ENCODE results near the gene RPS6KA3.
A peak's percentile ranks its signal among the peaks of the same experiment; 100 is the strongest.

Gene RPS6KA3

DNA sequence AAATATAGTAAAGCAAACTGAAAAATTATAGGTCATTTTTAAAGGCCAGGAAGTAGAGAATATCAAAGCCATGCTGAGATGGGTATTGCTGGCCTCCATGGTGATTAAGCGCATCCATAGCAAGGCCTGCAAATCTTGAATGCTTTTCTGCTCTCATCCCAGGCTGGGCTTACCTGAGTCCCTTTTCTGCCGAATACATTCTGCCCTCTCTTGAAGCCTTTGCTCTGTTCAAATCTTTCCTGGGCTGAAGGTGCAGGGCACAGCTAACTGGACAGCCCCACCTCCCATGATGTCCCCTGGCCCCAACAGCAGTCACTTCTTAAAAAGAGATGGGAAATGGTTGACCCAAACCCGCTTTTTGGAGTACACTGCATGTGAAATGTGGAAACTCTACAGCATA, 115.0 kb downstream of the RPS6KA3 start:
- Histone ChIP-seq H3K4me3 (ENCODE audit: insufficient read depth, low read depth, low read length) (no peak overlapping the region), H3K9me3 (ENCODE audit: control insufficient read depth, low read length) (no peaks in the 10 kb centered on the region), H3K36me3 (ENCODE audit: control insufficient read depth, insufficient read depth, low read length) (peaks cover 4% of the 10 kb centered on the region), H3K27ac (ENCODE audit: insufficient read depth, low read depth, low read length, poor library complexity, severe bottlenecking) (no peak overlapping the region), H3K4me1 (ENCODE audit: control insufficient read depth, insufficient read depth, low read length) (no peaks in the 10 kb centered on the region), H3K27me3 (ENCODE audit: control insufficient read depth, insufficient read depth, low read length, poor library complexity, severe bottlenecking) (no peaks in the 10 kb centered on the region)
- 95 to 100% methylated on average over 3 of the region's 3 CpGs for WGBS, 2 experiments

DNA sequence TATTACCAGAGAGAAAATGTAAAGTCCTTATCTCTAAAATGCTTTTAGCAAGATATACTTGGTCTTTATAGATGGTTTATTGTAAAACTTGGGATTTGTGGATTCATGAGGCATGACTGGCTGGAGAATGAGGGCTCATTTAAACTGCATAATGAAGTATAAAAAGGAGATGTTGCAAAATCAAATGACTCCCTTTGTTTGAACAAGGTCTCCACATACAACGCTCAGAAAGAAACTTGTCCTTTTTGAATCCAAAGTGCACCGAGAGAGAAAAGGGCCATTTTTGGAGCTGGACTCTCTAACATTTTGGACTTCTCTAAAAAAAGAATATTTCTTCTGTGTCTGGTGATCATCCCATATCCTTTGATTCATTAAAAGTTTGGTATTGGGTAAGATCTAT, 117.4 kb downstream of the RPS6KA3 start:
- 95 to 97% methylated on average over 2 of the region's 2 CpGs for whole genome bisulfite sequencing, 2 experiments
- Histone ChIP-seq H3K4me1 (ENCODE audit: control insufficient read depth, insufficient read depth, low read length) (no peaks in the 10 kb centered on the region), H3K4me3 (ENCODE audit: insufficient read depth, low read depth, low read length) (no peak overlapping the region), H3K27ac (ENCODE audit: insufficient read depth, low read depth, low read length, poor library complexity, severe bottlenecking) (no peak overlapping the region), H3K27me3 (ENCODE audit: control insufficient read depth, insufficient read depth, low read length, poor library complexity, severe bottlenecking) (no peaks in the 10 kb centered on the region), H3K36me3 (ENCODE audit: control insufficient read depth, insufficient read depth, low read length) (no peaks in the 10 kb centered on the region), H3K9me3 (ENCODE audit: control insufficient read depth, low read length) (no peaks in the 10 kb centered on the region)

DNA sequence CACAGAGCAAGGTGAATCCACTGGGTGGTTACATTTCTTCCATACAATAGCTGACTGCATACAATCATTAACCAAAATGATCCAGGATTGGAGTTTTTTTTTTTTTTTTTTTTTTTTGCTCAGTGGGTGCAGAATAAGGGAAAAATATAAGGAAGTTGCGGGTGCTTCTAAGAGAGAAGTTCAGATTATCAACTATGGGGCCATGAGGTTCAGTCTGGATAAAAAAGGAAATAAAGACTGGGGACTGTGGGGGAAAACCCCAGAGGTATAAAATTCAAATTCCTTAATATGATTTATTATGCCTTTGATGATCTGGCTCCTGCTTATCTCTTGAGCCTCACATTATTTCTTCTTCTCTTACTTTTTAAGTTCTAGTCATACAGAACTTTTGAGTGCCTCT, 119.1 kb downstream of the RPS6KA3 start:
- Histone ChIP-seq H3K36me3 (ENCODE audit: control insufficient read depth, insufficient read depth, low read length) (no peaks in the 10 kb centered on the region), H3K27me3 (ENCODE audit: control insufficient read depth, insufficient read depth, low read length, poor library complexity, severe bottlenecking) (no peaks in the 10 kb centered on the region), H3K4me1 (ENCODE audit: control insufficient read depth, insufficient read depth, low read length) (no peaks in the 10 kb centered on the region), H3K4me3 (ENCODE audit: insufficient read depth, low read depth, low read length) (no peak overlapping the region), H3K9me3 (ENCODE audit: control insufficient read depth, low read length) (no peaks in the 10 kb centered on the region), H3K27ac (ENCODE audit: insufficient read depth, low read depth, low read length, poor library complexity, severe bottlenecking) (no peak overlapping the region)
- 83% methylated on average over 1 of the region's 1 CpG; no CpG with 5 or more reads in 1 of the 2 experiments for WGBS, 2 experiments

DNA sequence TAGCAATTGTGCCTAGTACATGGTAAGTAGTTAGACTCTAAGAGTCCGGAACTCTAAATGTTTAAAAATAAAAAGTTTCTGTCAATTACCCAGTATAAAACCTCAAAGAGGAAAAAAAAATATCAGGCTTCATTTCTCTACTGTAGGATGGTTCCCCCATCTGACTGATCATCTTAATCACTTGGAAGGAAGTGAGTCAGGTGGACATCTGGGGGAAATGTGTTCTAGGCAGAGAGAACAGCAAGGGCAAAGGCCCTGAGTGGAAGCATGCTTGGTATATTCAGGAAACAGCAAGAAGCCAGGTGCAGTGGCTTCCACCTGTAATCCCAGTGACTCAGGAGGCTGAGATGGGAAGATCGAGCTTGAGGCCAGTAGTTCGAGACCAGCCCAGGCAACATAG, 122.2 kb downstream of the RPS6KA3 start:
- Histone ChIP-seq H3K27ac (ENCODE audit: insufficient read depth, low read depth, low read length, poor library complexity, severe bottlenecking) (no peak overlapping the region), H3K36me3 (ENCODE audit: control insufficient read depth, insufficient read depth, low read length) (no peaks in the 10 kb centered on the region), H3K4me1 (ENCODE audit: control insufficient read depth, insufficient read depth, low read length) (no peaks in the 10 kb centered on the region), H3K4me3 (ENCODE audit: insufficient read depth, low read depth, low read length) (no peak overlapping the region), H3K27me3 (ENCODE audit: control insufficient read depth, insufficient read depth, low read length, poor library complexity, severe bottlenecking) (no peaks in the 10 kb centered on the region), H3K9me3 (ENCODE audit: control insufficient read depth, low read length) (no peaks in the 10 kb centered on the region)
- 85 to 100% methylated on average over 2 to 3 of the region's 3 CpGs for WGBS, 2 experiments

DNA sequence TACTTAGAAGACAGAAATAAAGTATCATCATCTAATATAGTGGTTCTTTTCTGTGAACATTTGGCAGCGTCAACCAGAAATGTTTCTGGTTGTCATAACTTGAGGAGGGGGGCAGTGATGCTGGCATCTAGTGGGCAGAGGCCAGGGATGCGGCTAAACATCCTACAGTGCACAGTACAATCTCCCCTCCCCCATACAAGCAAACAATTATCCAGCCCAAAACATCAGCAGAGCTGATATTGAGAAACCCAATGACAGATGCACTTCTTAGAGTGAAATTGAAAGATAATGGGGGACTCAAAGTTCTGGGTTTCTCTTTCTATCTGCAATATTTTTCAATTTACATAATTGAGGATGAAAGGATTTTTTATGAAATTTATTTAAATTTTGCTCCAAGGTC, 123.1 kb downstream of the RPS6KA3 start:
- WGBS, 2 experiments, result 82 to 83% methylated on average over 1 of the region's 2 CpGs

DNA sequence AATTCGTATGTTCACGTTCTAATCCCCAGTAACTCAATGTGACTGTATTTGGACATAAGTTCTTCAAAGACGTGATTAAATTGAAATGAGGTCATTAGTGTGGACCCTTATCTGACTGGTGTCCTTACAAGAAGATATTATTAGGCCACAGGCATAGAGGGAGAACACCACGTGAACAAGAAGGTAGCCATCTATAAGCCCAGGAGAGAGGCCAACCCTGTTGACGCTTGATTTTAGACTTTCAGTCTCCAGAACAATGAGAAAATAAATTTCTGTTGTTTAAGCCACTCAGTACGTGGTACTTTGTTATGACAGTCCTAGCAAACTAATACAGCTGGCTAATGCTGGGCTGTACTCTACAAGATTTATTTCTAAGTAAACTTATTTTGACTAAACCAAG, 123.6 kb downstream of the RPS6KA3 start:
- Histone ChIP-seq H3K4me1 (ENCODE audit: control insufficient read depth, insufficient read depth, low read length) (no peaks in the 10 kb centered on the region), H3K27ac (ENCODE audit: insufficient read depth, low read depth, low read length, poor library complexity, severe bottlenecking) (no peak overlapping the region), H3K9me3 (ENCODE audit: control insufficient read depth, low read length) (no peaks in the 10 kb centered on the region), H3K36me3 (ENCODE audit: control insufficient read depth, insufficient read depth, low read length) (no peaks in the 10 kb centered on the region), H3K4me3 (ENCODE audit: insufficient read depth, low read depth, low read length) (no peak overlapping the region), H3K27me3 (ENCODE audit: control insufficient read depth, insufficient read depth, low read length, poor library complexity, severe bottlenecking) (no peaks in the 10 kb centered on the region)
- WGBS, 2 experiments, result 93 to 95% methylated on average over 6 of the region's 6 CpGs

More for the DNA sequence above, 123.1 kb downstream of the RPS6KA3 start:
- no peak overlapping the region for H3K4me3 ChIP-seq (ENCODE audit: insufficient read depth, low read depth, low read length)
- no peaks in the 10 kb centered on the region for H3K9me3 ChIP-seq (ENCODE audit: control insufficient read depth, low read length)
- H3K27ac ChIP-seq (ENCODE audit: insufficient read depth, low read depth, low read length, poor library complexity, severe bottlenecking), result no peak overlapping the region
- H3K27me3 ChIP-seq (ENCODE audit: control insufficient read depth, insufficient read depth, low read length, poor library complexity, severe bottlenecking), result no peaks in the 10 kb centered on the region
- no peaks in the 10 kb centered on the region for H3K4me1 ChIP-seq (ENCODE audit: control insufficient read depth, insufficient read depth, low read length)
- H3K36me3 ChIP-seq (ENCODE audit: control insufficient read depth, insufficient read depth, low read length), result no peaks in the 10 kb centered on the region

DNA sequence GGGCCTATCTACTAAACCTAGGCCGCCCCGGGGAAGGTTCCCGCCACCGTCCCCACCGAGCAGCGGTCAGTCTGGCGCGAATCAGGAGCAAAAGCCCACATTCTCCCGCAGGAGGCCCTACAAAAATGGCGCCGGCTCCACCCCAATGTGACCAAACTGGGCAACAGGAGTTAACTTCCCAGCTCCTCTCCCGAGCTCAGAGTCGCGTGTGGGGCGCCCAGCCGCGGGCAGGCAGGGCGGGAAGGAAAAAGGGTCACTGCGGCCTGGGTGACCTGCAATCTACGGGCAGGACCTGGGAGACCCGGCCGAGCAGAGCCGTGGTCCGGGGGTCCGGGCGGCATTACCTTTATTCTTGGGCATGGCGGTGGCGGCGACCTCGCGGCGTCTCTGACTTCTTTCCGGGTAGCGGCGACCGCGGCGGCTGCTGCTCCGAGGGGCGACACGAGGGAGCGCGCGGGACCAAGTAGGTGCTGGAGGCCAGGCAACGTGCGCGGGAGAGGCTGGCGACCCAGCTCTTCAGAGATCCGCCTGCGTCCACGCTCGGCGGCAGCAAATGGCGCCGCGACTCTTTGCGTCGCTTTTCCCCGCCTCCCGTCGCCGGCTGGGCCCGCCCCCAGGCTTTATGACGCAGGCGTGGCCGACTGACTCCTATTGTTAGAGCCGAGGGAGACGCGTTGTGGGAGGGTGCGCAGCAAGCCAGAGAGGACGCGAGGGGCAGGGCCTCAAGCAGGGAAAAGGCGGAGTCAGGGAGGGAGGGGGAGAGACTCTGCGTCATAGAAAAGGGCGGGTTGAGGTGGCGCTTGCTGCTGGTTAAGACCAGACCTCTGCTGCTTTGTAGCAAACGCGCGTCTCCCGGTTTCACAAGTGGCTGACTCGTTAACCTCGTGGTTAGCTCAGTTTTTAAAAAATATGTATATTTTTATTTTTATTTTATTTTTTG, 125.2 kb downstream of the RPS6KA3 start, which contains the start of gene EIF1AX:
EIF1AX (minus strand) TSS at position 558 of the 940 bp plus-strand sequence; CDS start at position 360, 198 bp downstream.
- H3K4me1 ChIP-seq (ENCODE audit: control insufficient read depth, insufficient read depth, low read length), result no peaks in the 10 kb centered on the region
- WGBS, 2 experiments, result 0 to 1% methylated on average over 61 to 76 of the region's 82 CpGs
- peak within 1 kb of the TSS; percentile 74 for H3K4me3 ChIP-seq (ENCODE audit: insufficient read depth, low read depth, low read length)
- H3K36me3 ChIP-seq (ENCODE audit: control insufficient read depth, insufficient read depth, low read length), result no peaks in the 10 kb centered on the region
- H3K9me3 ChIP-seq (ENCODE audit: control insufficient read depth, low read length), result no peaks in the 10 kb centered on the region
- no peaks in the 10 kb centered on the region for H3K27me3 ChIP-seq (ENCODE audit: control insufficient read depth, insufficient read depth, low read length, poor library complexity, severe bottlenecking)
- H3K27ac ChIP-seq (ENCODE audit: insufficient read depth, low read depth, low read length, poor library complexity, severe bottlenecking), result peak within 1 kb of the TSS; percentile 72

DNA sequence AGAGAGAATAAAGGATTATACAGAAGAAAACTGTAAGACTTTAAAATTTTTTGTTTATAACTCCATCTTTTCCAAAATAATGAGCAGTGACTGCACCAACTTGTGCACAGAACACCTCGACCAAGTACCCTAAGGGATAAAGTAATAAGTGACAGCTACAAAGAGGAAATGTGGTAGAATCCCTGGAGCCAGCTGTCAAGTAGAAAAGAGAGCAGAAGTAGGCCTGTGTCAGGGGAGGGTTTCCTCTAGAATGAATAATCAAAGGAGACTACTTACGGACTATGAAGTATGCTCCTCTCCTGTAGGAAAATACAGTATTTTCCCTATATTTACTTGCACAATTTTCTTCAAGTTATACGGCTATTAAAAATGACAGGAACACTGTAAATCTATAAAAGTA, 126.3 kb downstream of the RPS6KA3 start:
- Histone ChIP-seq H3K4me1 (ENCODE audit: control insufficient read depth, insufficient read depth, low read length) (no peaks in the 10 kb centered on the region), H3K36me3 (ENCODE audit: control insufficient read depth, insufficient read depth, low read length) (peaks cover 4% of the 10 kb centered on the region), H3K27ac (ENCODE audit: insufficient read depth, low read depth, low read length, poor library complexity, severe bottlenecking) (no peak overlapping the region), H3K4me3 (ENCODE audit: insufficient read depth, low read depth, low read length) (peak overlapping the region; percentile 74), H3K9me3 (ENCODE audit: control insufficient read depth, low read length) (no peaks in the 10 kb centered on the region), H3K27me3 (ENCODE audit: control insufficient read depth, insufficient read depth, low read length, poor library complexity, severe bottlenecking) (no peaks in the 10 kb centered on the region)
- 63% methylated on average over 1 of the region's 3 CpGs; no CpG with 5 or more reads in 1 of the 2 experiments for WGBS, 2 experiments

DNA sequence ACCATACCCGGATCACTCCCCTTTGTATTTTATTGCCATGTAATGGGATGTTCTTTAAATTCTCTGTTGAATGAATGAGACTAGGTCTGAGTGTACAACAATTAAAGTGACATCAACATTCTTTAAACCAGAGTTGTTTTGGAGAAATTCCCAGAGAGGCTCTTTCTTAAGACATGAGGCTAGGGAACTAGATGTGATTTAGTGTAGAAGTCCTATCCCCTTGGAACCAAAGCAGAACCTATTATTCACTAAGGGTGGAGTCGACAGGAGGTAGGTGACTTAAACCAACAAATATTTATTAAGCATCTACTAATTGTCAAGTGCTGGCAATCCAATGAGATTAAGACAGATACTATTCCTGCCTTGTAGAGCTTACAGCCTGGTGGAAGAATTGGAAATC, 126.7 kb downstream of the RPS6KA3 start:
- Histone ChIP-seq H3K36me3 (ENCODE audit: control insufficient read depth, insufficient read depth, low read length) (peaks cover 4% of the 10 kb centered on the region), H3K4me3 (ENCODE audit: insufficient read depth, low read depth, low read length) (peak overlapping the region; percentile 74)
- no CpG with 5 or more reads among the region's 2 CpGs for WGBS, 2 experiments

DNA sequence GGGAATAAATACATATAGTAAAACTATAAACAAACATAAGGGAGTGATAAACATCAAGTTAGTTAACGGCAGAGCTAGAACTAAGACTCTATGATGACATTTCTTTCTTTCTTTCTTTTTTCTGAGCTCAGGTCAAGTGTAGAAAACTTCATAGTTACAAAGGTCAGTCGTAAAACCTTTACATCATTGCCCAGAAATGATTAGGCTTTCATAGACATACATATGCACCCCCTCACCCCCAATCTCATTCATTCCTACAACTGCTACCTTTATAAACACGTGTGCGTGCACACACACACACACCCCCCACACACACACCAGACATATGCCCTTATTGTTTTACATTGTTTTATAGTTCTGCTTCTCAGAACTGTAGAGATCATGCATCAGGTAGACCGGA, 130.8 kb downstream of the RPS6KA3 start:
- Histone ChIP-seq H3K4me3 (ENCODE audit: insufficient read depth, low read depth, low read length) (no peak overlapping the region), H3K27me3 (ENCODE audit: control insufficient read depth, insufficient read depth, low read length, poor library complexity, severe bottlenecking) (no peaks in the 10 kb centered on the region), H3K9me3 (ENCODE audit: control insufficient read depth, low read length) (no peaks in the 10 kb centered on the region), H3K4me1 (ENCODE audit: control insufficient read depth, insufficient read depth, low read length) (no peaks in the 10 kb centered on the region), H3K27ac (ENCODE audit: insufficient read depth, low read depth, low read length, poor library complexity, severe bottlenecking) (no peak overlapping the region), H3K36me3 (ENCODE audit: control insufficient read depth, insufficient read depth, low read length) (peaks cover 4% of the 10 kb centered on the region)
- 96 to 98% methylated on average over 5 of the region's 5 CpGs for WGBS, 2 experiments

More for the DNA sequence above, 126.7 kb downstream of the RPS6KA3 start:
- Histone ChIP-seq H3K27ac (ENCODE audit: insufficient read depth, low read depth, low read length, poor library complexity, severe bottlenecking) (no peak overlapping the region), H3K9me3 (ENCODE audit: control insufficient read depth, low read length) (no peaks in the 10 kb centered on the region), H3K27me3 (ENCODE audit: control insufficient read depth, insufficient read depth, low read length, poor library complexity, severe bottlenecking) (no peaks in the 10 kb centered on the region), H3K4me1 (ENCODE audit: control insufficient read depth, insufficient read depth, low read length) (no peaks in the 10 kb centered on the region)

Data from ectodermal cell (in vitro differentiated cells).